ENCODE measurements around the gene ADAMTS5.

DNA sequence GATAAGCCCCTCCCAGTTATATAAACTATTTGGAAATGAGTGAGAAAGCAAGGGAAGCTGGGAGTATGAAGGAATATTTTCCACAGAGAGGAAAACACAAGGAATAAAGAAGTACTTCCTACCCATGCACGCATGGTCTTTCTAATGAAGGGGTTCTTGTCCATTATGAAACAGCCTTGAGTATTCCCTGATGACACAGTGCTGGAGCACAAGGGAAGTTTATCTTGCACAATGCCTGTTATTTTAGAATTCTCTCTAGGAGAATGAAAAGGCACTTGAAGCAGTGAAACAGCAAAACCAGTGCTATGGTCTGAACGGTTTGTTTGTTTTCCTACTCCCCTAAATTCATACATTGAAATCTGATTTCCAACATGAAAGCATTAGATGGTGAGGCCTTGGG, 83.1 kb downstream of the ADAMTS5 start:
- TF ChIP-seq, protein P1, sequence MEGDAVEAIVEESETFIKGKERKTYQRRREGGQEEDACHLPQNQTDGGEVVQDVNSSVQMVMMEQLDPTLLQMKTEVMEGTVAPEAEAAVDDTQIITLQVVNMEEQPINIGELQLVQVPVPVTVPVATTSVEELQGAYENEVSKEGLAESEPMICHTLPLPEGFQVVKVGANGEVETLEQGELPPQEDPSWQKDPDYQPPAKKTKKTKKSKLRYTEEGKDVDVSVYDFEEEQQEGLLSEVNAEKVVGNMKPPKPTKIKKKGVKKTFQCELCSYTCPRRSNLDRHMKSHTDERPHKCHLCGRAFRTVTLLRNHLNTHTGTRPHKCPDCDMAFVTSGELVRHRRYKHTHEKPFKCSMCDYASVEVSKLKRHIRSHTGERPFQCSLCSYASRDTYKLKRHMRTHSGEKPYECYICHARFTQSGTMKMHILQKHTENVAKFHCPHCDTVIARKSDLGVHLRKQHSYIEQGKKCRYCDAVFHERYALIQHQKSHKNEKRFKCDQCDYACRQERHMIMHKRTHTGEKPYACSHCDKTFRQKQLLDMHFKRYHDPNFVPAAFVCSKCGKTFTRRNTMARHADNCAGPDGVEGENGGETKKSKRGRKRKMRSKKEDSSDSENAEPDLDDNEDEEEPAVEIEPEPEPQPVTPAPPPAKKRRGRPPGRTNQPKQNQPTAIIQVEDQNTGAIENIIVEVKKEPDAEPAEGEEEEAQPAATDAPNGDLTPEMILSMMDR (IDR thresholded peaks at IDR 0.05), result no peak
- TF ChIP-seq EP300 (IDR thresholded peaks at IDR 0.05) (no peak), POLR2AphosphoS5 (IDR thresholded peaks at IDR 0.05) (no peak), POLR2A (IDR thresholded peaks at IDR 0.05; ENCODE audit: low read depth) (no peak)

Data from esophagus muscularis mucosa (tissue), 4 donors.